Activated naive CD4-positive, alpha-beta T cell (primary cell): ENCODE measurements around the gene ZNF362.

Experiments used
- DNase-seq, 4 experiments: peaks; one replicate each; lab custom pipeline; 2025; lab: John Stamatoyannopoulos, UW

The ZNF362 gene

GRCh38 chr1:33268927-33269610, 12.8 kb downstream of the ZNF362 start:
- no peak for DNase-seq

GRCh38 chr1:33269621-33270020, 13.3 kb downstream of the ZNF362 start:
- no peak for DNase-seq

- no peak for DNase-seq
Observed at GRCh38 chr1:33270379-33270778, 14.1 kb downstream of the ZNF362 start.

GRCh38 chr1:33270808-33271465, 14.6 kb downstream of the ZNF362 start:
- DNase-seq: no peak

GRCh38 chr1:33271666-33272505, 15.6 kb downstream of the ZNF362 start:
- DNase-seq: no peak

GRCh38 chr1:33272509-33272908, 16.2 kb downstream of the ZNF362 start:
- DNase-seq: no peak

- no peak for DNase-seq
Observed at GRCh38 chr1:33272930-33273329, 16.6 kb downstream of the ZNF362 start.

GRCh38 chr1:33273406-33273805, 17.1 kb downstream of the ZNF362 start:
- no peak for DNase-seq

GRCh38 chr1:33273961-33274371, 17.7 kb downstream of the ZNF362 start:
- no peak for DNase-seq

- DNase-seq: no peak
Observed at GRCh38 chr1:33274446-33274845, 18.2 kb downstream of the ZNF362 start.

GRCh38 chr1:33275195-33275594, 18.9 kb downstream of the ZNF362 start:
- no peak for DNase-seq

- no peak for DNase-seq
Observed at GRCh38 chr1:33275706-33276572, 19.6 kb downstream of the ZNF362 start.

- no peak for DNase-seq
Observed at GRCh38 chr1:33276573-33277298, 20.4 kb downstream of the ZNF362 start.

GRCh38 chr1:33277488-33278084, 21.3 kb downstream of the ZNF362 start:
- no peak for DNase-seq

- no peak for DNase-seq
Observed at GRCh38 chr1:33280091-33280661, 23.9 kb downstream of the ZNF362 start.

GRCh38 chr1:33281554-33282303, 25.4 kb downstream of the ZNF362 start:
- no peak for DNase-seq

GRCh38 chr1:33282791-33283190, 26.5 kb downstream of the ZNF362 start:
- DNase-seq: no peak

- no peak for DNase-seq
Observed at GRCh38 chr1:33284049-33284448, 27.8 kb downstream of the ZNF362 start.

- DNase-seq: no peak
Observed at GRCh38 chr1:33286451-33287185, 30.3 kb downstream of the ZNF362 start.
